GM21576 (cell line): ENCODE measurements around the gene WBP11.

Experiments
- ATAC-seq: cut with Tn5 transposase; IDR thresholded peaks from one replicate; pipeline ENCODE4 v1.9.1; 2021; ENCODE audit warnings: mild to moderate bottlenecking, moderate library complexity; ENCODE audit not compliant: unreplicated experiment

Gene WBP11

DNA sequence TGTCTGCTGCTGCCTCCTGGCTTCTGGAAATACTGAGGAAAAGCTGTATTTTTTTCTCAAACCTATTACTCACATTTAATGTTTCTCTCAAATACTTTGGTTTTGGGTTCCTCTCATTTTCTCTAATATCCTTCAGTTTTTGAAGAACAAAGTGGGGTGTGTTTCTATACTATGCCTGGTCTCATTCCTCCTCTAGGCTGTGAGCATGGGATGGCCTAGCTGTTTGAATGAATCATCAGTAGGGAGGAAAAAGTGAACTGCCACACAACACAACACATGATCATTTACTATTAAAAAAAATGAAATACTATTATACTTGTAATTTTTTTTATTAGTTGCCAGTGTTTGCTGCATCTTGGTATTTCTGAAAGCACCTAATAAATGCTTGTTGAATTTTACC is 22.0 kb upstream of the WBP11 start:
- no peak for ATAC-seq

DNA sequence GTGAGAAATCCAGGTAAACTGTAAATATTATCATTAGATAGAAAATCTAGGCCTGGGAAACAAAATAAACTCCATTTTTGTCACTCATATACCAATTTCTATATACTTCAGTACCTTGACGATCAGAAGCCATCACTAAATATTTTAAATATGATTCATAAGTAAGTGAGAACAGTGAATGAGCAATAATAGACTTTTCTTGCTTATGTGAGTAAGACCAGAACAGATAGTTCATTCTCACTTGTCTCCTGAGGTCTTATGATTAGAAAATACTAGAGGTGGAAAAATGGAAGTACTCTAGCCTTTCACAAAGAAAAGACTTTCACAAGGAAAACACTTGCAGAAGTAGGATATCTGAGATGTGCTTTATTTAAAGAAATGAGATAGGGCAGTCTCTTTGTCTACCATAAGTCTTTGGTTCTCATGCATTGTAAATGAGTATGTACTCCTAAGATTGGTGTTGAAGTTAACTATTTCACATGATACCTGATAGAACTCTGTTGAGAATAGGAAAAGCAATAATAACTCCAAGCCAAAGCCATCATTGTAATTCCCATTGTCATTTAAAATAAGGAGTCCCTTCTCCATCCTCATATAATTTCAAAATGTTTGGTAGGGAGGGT is 20.8 kb upstream of the WBP11 start:
- ATAC-seq, result no peak

DNA sequence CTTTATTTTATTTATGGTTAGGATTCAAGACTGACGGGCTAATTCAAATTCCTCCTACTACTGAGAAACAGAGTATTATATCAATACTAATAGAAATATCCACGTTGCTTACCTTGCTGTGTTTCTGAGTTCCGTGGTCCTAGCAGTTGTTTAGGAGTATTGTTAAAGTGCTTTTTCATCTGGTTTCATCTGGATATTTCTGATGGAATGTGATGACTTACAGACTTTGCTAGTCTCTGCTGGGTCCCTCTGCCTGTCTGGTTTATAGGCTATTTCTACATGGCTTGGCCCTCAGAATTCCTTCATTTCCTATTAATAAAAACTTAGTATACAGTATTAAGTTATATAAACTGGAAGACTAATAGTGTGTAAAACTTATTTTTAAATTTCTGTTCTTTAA is 10.7 kb upstream of the WBP11 start, which contains the start of gene SMCO3:
Gene SMCO3, minus strand, starts transcription at position 169 of the 400 bp plus-strand sequence. CDS start 7,502 bp downstream, outside the sequence.
- ATAC-seq, result no peak

DNA sequence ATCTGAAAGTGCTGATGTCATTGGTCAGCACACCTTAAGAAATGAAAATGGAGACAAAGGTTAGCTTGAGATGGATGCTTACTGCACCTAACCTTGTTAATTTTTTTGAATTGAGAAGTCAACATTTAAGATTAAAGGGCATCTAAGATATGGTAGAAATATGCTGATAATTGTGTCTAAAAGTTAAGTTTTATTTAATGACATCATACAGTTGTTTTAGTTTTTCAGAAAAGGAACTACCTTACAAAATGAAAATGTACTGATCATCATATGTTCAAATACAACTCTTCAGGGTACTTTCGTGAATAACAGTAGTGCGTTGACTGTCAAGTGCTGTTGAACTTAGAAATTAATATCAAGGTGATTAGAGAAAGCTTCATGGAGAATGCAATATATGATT is 8.2 kb upstream of the WBP11 start:
- ATAC-seq, result no peak

DNA sequence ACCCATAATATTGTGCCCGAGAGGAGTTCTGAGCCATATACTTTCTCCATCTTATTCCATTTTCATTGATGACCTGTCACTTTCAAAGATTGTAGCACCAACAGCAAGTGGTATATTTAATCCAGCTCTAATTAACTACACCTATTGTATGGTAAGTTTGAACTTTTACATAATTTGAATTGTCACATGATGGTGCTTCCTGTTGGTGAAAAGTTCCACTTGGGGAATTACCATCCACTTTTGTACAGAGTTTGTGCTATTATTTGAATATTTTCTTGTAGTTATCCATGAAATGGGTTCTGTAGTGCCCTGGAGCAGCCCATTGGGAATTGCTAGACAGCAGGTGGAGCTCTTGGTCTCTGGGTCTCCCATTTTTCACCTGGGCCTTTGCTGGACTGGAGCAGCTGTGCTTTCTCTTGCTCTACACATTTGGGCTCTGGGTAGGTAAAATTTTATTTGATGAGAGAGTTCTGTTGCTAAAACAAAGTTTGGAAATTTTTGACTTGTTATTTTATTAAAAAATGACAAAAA is 7.7 kb upstream of the WBP11 start:
- no peak for ATAC-seq

DNA sequence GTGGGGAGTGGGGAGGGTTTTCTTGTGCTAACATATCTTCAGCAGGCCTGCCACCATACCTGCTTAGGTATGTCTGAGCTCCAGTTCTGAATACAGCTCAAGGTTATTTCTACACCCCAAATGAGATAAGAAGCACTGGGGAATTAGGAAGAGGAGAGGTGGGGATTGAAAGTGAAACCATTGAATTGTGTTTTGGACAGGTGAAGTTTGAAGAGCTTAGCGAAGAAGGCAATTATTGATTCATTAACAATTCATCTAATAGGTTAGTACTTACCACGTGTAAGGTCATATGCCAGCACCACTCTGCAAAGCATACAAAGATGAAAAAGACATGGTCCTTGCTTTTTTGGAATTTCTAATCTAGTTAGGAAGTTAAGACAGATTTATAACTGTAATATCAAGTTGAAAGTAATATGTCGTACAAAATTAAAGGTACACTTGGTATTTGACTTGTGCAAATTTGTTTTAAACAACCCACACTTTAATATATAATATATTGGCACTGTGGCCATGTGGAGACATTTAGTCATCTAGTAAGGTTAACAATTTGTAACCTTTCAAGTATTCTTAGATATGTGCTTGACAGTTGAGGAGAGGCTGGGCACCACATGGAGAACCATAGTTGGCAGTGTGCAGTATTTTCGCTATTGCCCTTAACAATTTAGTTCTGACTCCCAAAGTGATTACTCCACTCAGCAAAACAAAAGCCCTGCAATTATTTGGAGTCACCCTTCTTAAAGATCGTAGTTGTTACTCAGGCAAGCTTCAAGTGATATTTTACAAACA is 7.1 kb upstream of the WBP11 start:
- no peak for ATAC-seq

DNA sequence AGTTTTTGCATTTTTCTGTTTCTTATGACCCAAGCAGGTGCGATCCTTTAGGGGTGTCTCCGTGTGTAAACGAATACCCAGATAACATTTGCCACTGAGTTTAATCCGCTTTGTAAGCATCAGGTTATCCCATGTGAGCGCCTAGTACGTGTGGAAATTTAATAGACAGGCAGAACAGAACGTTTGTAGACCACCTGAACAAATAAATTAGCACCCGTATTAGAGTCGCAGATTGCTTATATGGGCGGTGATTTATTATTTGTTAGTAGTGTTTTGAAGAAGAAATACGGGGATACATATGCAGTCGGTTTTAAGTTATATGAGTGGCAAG is 517 bp upstream of the WBP11 start:
- ATAC-seq, result peak; percentile 9

DNA sequence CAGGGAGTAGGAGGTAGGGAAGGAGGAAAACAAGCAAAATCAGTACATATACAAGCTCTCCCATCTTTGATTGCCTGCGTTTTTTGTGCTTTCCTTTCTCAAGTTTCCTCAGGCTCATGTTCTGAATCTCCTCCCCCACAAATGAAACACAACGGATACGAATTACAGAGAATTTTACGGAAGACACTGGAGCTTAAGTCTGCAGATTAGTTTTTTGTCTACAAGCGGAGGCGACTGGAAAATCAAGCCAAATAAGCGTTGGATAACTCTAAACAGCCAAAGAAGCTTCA is 612 bp downstream of the WBP11 start:
- no peak for ATAC-seq

DNA sequence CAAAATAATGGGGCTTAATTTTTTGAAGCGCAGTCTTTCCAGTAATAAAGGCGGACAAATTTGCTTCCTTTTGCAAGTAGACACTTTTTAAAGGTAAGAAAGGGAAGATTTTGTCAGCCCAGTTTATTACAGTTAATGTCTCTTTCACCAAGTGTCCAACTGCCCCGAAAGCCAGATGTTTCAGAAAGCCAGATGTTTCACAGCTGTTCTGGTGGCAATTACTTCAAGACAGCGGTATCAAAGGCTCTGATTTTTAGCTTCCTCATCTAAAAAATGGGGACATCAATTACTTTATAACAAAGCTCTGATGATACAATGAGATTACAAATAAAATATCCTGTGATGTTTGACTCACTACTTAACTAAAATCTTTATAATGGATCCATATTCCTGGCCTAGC is 1.0 kb downstream of the WBP11 start:
- no peak for ATAC-seq

DNA sequence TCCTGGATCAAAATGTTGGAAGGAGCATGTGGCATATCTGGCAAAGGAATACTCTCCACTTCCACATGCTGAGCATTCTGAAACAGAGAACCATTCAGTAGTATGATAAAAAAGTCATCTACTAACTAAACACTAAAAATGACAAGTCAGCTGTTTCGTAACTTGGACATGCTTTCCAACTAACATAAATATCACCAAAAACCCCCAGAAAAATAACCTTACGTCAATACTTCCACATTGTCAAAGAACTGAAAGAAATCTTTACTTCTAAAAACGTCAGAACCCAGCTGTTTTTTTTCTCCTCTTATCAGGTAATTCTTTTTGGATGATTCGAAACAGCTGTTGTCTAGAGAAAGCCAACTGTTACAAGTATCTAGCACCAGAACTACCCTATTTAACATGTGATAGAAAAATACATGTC is 8.2 kb downstream of the WBP11 start:
- ATAC-seq, result no peak

DNA sequence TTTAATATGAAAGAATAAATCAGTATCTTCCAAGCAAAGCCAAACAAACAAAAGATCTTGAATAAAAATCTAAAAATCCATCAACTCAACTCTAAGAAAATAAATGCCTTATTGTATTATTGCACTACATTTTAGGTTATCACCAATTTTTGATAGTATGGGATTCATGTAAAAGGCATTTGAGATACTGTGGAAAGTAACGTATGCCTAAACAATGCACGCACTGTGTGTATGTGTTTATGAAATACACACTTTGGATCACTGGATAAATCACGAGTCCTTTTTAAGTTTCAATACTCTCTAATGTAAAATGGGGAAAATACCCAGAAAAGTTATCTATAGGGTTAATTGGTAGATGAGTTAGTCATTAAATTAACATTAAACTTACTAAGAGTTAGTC is 17.7 kb downstream of the WBP11 start:
- ATAC-seq, result no peak

DNA sequence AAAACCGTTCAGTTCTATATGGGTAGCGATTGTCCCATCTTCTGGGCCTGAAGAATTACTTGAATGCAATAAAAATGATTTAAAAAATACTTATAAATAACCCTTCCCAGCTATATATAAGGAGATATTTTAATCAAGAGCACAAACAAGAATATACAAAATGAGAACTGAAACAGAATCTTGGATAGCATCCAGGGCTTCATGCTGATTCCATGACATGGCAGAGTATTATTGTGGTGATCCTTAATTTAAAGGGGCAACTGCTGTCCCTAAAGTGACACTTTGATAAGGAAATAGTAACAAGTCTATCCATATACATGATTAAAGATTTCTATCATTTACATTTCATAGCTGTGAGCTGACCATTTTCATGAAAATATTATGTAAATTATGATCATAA is 18.8 kb downstream of the WBP11 start:
- no peak for ATAC-seq

DNA sequence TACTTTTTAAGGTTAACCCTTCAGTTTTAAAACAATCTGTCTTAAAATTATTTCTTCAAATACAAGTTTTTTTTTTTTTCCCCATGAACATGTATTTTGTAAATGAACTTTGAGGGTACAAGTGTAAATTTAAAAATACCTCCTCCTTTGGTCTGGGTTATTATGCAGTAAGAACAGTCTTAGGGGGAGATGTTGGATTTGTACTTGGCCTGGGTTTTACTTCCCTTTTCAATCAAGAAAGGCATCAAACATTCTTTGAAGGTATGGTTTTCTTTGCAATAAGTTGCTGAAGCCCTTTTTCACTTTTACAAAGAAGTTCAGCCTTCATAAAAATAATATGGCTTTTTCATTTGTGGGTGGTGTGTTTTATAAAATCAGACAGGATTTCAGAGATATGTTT is 20.5 kb downstream of the WBP11 start:
- peak; percentile 60 for ATAC-seq

DNA sequence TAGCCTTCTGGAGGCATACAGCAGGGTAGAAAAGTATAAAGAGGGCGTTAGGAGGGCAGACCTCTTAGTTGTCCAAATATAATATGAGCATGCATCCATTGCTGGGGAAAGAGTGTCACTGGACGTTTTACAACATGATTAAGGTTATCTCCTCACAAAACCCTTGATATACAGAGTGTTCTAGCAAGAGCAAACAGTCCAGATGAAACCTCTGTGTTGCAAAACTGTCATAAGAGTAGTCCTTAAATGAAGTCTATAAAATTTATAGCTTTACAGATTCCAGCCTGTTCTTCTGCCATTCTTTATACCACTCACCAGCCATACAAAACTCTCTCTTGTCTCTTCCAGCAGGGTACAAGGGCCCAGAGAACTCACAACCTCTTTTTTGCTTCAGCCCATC is 21.7 kb downstream of the WBP11 start:
- no peak for ATAC-seq

DNA sequence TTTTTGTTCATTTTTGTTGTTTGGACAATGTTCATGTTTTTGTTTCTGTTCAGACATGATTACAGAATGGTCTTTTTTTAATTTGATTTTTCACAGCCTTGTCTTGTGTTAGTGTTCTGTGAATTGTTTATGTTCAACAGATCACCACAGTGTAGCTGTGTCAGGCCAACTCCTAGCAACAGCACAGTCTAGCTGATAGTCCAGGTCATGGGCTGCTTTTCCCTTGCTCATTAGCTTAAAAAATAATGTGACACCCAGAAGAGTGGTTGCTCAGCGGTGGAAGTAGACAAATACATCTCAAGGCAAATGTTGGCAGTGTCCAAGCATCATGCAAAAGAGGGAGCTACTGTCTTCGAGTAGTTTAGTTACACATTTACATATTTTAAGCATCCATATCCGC is 22.4 kb downstream of the WBP11 start:
- no peak for ATAC-seq

DNA sequence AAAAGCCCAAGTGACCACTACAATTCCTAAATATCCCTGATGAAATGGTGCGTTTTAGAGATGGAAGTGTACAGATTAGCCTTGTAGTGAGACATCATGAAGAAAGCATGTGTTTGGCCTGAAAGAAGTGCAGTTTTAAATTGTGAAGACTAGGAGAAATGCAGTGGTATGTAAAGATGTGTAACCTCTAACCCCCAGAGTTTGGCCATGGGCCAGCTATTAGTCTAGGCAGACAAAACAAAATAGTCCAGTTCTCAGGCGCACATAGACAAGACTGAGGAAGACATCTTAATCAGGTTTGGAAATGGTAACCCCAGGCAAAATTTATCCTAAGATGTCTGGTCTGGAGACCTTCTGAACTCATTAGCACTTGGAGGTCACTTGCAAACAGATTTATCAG is 23.4 kb downstream of the WBP11 start:
- ATAC-seq, result no peak

DNA sequence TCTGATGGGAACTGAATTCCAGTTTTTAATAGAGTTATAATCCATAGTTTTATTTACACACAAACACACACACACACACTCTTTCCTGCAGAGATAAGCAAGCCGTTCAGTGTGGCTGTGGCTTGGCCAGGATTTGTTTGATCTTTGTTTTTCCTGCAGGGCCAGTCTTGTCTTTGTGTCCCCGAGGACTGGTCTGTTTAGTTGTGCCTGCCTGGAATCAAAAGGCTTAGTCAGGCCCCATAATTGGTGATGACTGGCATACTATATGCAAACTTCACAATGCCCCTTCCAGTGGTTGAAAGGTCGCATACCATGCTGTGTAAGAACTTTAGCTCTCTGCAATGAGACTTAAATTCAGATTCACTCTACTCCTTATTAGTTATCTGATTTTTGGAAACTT is 26.0 kb downstream of the WBP11 start:
- ATAC-seq, result no peak

DNA sequence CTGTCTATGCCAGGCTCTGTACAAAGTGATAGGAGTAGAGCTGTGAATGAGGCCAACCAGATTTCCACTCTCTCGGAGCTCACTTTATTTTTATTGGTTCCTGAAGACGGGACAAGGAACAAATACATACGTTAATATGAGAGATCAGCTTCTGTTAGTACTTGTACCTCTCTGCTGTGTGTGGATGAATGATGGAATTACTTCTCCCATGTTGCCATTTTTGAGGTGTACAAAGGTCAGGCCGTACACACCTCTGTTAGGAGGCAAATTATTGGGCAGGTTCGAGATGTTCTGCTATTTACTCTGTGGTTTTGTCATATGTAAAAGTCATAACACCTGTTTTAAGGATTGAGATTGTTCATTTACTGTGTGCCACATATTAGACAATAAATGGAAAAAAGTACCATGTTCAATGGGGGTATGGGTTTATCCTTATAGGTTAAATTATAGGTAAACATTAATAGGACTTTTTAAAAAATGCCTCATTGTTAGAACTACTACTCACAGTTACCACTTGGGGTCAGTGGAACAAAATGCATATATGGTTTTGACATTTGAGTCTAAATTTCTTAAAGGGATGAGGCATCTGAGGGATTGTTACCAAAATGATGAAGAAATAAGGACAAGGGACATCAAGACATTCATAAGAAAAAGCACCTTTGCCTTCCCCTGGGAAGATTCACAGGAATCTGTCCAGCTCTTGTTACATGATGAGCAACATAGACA is 26.9 kb downstream of the WBP11 start:
- ATAC-seq, result no peak

DNA sequence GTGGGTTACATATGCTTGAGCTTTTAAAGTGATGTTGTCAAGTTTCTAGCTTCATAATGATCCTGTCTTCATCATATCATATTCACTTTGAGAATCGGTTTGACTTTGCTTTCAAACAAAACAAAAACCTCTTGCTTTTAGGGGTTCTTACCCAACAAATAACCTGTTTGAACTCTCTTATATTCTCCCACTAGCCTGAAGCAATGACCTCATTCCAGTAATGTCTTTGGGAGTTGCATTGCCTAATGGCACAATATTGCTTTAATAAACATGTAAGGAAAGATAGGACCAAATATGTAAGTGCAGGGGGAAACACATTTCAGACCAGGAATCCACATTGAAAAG is 27.7 kb downstream of the WBP11 start:
- ATAC-seq, result no peak

DNA sequence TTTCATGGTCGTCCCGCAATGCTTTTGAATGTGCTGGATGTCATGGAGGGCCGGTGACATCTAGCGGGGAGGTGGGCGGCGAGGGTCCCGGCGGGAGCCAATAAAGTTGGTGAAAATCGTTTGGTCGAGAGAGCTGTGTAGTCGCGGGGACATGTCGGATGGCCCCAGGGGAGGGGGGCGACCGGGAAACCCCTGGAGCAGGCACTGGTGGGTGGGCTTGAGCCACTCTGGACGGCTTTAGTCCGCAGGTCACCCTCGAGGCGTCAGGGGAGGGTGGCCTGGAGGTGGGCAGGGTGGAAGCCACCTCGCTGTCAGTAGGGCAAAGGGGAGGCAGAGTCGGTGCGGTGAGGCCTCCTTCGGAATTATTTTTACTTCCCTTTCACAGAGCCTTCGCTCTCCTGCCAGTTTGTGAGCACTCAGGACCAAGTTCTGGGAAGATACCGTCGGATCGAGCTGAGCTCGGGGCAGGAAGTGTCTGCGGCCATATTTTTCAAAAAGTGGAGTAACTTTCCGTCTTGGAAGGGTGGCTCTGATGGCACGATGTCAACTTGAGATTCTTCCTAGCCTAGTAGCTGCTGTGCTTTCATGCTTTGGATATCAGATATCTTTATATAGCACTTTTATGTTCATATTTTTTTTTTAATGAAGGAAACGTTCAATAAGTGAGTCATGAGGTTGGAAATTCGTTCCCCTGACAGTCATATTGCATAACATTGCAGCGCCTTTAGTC is 28.2 kb downstream of the WBP11 start:
- no peak for ATAC-seq

DNA sequence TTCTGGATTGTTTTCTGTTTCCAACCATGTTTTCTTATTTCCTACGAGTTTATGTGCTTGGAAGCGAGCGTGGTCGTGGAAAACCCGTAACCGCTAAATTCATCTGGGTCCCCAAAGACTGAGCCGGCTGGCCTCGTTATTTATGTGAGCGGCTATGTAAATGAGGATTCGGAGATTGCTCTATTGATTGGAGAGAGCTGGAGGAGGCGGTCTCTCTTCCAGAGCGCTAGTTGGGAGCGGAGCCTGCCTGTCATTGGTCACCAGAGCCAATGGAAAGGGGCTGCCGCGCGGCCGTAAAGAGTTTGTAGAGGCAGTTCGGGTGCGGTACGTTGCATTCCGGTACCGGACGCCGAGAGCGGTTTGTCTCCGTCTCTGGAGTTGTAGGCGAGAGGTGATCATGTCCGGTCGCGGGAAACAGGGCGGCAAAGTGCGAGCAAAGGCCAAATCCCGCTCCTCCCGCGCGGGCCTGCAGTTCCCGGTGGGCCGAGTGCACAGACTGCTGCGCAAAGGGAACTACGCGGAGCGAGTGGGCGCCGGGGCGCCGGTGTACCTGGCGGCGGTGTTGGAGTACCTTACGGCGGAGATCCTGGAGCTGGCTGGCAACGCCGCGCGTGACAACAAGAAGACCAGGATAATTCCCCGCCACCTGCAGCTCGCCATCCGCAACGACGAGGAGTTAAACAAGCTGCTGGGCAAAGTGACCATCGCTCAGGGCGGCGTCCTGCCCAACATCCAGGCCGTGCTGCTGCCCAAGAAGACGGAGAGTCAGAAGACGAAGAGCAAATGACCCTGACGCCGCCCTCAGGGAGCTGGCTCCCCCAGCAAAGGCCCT is 29.0 kb downstream of the WBP11 start:
- peak; percentile 54 for ATAC-seq
